Stimulated activated CD4-positive, alpha-beta T cell treated with anti-CD3 and anti-CD28 coated beads, Interleukin-15, amount 100 ng/mL, for 48 hours (primary cell): ENCODE data around the gene UBL7.
"Not testable (repeated sequence)": the region's sequence is repeated elsewhere in the genome, so short reads cannot be mapped to it uniquely, and the experiment has no call there.

Source experiments
- DNase-seq, 2 donors: peaks; one replicate each; pipeline ENCODE4 v3.0.0-alpha.2; 2020; ENCODE audit warnings: low read depth in 2 of 2

The UBL7 gene

GRCh38 chr15:74460871-74461846 lies at the start of gene UBL7:
Gene UBL7 (minus strand): TSS chr15:74461160. CDS start chr15:74458867, 2,293 bp downstream.
- DNase-seq, result peak; percentile 94 to 98

- DNase-seq, result no peak
Measured at GRCh38 chr15:74506515-74506840, 45.5 kb upstream of the UBL7 start.

GRCh38 chr15:74505837-74506514 lies 45.0 kb upstream of the UBL7 start:
- DNase-seq, result no peak

DNA sequence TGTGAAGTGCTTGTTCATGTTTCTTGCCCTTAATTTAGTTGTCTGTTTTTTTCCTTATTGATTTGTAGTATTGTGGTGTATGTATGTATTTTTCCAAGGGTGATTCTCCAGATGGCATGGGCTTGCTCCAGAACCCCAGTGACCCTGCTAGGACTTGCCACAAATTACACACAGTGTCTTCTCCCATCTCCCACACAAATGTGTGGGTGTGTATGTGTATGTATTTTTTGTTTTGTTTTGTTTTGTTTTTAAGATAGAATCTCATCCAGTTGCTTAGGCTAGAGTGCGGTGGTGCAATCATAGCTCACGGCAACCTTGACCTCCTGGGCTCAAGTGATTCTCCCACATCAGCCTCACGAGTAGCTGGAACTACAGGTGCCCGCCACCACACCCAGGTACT lies 43.9 kb upstream of the UBL7 start:
- DNase-seq, result no peak

GRCh38 chr15:74504418-74504817 lies 43.5 kb upstream of the UBL7 start:
- DNase-seq, result no peak

- DNase-seq, result no peak
Measured at GRCh38 chr15:74502301-74502700, 41.3 kb upstream of the UBL7 start.

GRCh38 chr15:74500401-74500800 lies 39.4 kb upstream of the UBL7 start:
- DNase-seq, result no peak

GRCh38 chr15:74499366-74499765 lies 38.4 kb upstream of the UBL7 start:
- no peak for DNase-seq

GRCh38 chr15:74497584-74497983 lies 36.6 kb upstream of the UBL7 start:
- no peak for DNase-seq

DNA sequence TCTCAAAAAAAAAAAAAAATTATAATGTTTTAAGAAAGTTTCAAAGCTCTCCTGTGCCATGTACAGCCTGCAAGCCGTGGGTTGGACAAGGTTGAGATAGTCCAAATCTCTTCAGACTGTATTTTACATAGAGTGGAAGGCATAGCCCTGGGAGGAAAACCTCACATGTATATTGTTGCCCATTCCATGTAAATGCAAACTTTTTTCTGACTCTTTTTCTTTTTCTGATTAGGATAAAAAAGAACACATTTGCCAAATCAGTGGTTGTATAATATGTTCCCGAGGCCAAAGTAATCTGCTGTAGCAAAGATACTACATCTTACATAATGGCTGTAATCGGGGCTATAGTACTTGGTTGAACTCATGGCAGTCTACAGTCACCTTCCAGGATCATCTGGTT lies 35.7 kb upstream of the UBL7 start:
- no peak for DNase-seq

- no peak for DNase-seq
Measured at GRCh38 chr15:74490339-74490689, 29.4 kb upstream of the UBL7 start.

DNA sequence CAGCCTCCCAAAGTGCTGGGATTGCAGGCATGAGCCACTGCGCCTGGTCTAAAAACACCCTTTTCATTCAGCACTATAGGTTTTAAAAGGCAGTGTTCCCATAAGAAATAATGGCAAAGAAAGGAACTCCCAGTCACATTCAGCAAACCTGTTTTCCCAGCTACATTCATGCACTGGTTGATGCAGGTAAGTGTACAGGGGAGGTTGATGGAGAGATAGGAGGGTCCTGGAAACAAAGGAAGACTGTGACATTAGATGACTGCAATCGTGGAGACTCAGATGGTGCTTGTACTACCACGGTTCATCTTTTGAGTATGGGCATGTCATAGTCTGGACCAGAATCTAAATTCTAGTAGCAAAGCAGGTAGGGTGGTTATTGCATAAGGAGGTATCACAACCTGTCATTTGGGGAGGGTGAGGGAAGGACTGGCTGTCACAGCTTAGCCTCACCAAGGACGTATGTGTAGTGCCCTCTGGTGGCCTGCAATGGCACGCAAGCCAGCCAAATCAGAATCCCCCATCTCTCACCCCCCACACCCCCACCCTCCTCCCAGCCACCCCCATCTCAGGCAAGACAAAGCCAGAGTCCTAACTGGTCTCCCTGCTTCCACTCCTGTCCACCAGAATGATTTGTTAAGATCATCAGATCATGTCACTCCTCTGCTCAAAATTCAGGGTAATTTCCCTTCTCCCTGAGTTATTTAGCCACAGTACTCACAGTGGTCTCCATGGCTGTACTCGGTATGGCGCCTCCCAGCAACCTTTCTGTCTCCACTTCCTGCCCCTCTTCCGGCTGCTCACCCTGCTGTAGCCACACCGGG lies 28.8 kb upstream of the UBL7 start:
- peak; percentile 49 to 68 for DNase-seq

- no peak for DNase-seq
Measured at GRCh38 chr15:74488776-74489175, 27.8 kb upstream of the UBL7 start.

DNA sequence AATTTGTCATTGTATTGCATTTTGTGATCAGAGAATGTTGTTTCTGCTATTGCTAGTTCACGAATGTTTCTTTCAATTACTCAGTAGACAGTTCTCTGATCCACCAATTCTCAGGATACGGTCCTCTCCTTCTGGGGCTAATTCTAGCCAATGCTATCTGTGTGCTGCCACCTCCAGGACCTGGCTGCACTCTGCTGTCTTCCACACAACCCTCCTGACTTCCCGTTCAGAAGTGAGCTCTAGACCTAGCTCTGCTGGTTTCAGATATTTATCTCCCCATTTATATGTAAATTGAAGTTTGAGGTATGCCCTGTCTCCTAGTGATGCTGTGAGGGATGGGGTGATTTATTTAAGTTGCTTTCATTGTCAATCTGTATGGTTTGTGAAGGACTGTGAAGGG lies 21.7 kb upstream of the UBL7 start:
- no peak for DNase-seq

- not testable (repeated sequence) for DNase-seq
Measured at GRCh38 chr15:74480364-74480763, 19.4 kb upstream of the UBL7 start.

GRCh38 chr15:74471621-74472020 lies 10.7 kb upstream of the UBL7 start:
- DNase-seq, result not testable (repeated sequence)

GRCh38 chr15:74470631-74471395 lies 9.9 kb upstream of the UBL7 start:
- DNase-seq, result no peak

DNA sequence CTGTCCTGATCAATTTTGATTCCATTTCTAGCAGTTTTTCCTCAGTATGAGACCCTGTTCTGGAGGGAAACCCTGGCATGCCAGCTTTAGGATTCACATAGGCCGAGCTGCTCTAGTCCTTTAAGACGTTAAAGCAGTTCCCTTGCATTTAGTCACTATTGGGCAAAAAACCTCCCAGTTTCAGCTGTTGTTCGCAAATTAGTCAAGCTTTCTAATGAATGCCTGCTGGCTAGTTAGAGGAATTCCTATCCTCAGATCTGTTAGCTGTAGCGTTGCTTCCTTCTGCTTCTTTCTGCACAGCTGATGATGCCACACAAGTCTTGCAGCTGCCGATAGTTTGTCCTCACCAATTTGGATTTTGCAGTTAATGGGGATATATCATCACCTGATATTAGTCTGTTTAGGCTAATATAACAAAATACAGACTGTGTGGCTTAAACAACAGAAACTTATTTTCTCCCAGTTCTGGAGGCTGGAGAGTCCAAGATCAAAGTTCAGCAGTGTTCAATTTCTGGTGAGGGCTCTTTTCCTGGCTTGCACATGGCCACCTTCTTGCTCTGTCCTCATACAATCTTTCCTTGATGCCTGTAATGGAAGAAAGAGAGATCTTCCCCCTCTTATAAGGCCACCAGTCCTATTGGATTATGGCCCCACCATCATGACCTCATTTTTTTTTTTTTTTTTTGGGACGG lies 7.5 kb upstream of the UBL7 start:
- no peak for DNase-seq

DNA sequence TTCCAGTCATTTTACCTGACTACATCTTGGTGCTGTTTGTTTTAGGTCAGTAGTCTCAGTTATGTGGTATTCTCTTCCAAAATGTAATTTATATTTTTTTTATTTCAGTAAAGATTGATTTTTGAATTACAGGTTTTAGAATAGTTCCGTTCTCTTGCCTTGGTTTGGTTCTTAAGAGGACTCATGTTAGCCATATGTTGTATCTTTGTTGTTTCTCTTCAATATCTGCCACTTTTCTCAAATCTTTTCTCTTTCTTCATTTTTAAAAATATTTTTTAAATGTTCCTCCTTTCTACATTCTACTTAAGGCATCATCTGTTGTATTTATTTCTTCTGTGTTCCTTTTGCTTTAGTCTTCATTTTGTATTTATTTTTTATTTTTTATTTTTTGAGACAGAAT lies 5.6 kb upstream of the UBL7 start:
- DNase-seq, result no peak

- DNase-seq, result no peak
Measured at GRCh38 chr15:74464897-74465296, 3.9 kb upstream of the UBL7 start.

DNA sequence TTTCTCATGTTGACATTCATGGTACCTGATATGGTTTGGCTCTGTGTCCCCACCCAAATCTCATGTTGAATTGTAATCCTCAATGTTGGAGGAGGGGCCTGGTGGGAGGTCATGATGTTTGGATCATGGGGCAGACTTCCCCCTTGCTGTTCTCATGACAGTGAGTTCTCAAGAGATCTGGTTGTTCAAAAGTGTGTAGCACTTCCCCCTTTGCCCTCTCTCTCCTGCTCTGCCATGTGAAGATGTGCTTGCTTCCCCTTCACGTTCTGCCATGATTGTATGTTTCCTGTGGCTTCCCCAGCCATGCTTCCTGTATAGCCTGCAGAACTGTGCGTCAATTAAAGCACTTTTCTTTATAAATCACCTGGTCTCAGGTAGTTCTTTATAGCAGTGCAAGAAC lies 3.3 kb upstream of the UBL7 start:
- DNase-seq, result no peak
